ENCODE results near the gene CYP4F22. TPM values are rescaled to one million over a fixed set of nuclear protein-coding genes. Genes with fewer than 3 reads are reported as not detected.

Gene CYP4F22
- total RNA-seq, 1 experiment from 2014 or later = not detected

GRCh38 chr19:15487038-15487437, 21.3 kb upstream of the CYP4F22 start:
- no peaks in the 10 kb centered on the region for H3K4me1 Mint-ChIP-seq (ENCODE audit: insufficient read depth, unreplicated experiment)
- ChIA-PET POLR2A (no interaction called here), CTCF (no interaction called here)
- no peaks in the 10 kb centered on the region for H3K27me3 Mint-ChIP-seq (ENCODE audit: insufficient read depth, unreplicated experiment)
- peaks cover 8% of the 10 kb centered on the region for H3K9me3 Mint-ChIP-seq (ENCODE audit: unreplicated experiment)
- H3K4me3 Mint-ChIP-seq (ENCODE audit: unreplicated experiment) = no peak overlapping the region
- TF ChIP-seq CTCF (IDR thresholded peaks at IDR 0.05; ENCODE audit: unreplicated experiment) = no peak
- no TSS peak for BruUV-seq (replicated peaks)
- H3K27ac Mint-ChIP-seq (ENCODE audit: low read depth, unreplicated experiment) = no peak overlapping the region
- no peaks in the 10 kb centered on the region for H3K36me3 Mint-ChIP-seq (ENCODE audit: insufficient read depth, unreplicated experiment)
- intact Hi-C loops (cut with micrococcal nuclease) = no loop called here
- no peak for DNase-seq (ENCODE audit: unreplicated experiment)

GRCh38 chr19:15488489-15489226, 19.7 kb upstream of the CYP4F22 start:
- intact Hi-C loops (cut with micrococcal nuclease) = no loop called here
- Mint-ChIP-seq H3K9me3 (ENCODE audit: unreplicated experiment) (peaks cover 8% of the 10 kb centered on the region), H3K4me1 (ENCODE audit: insufficient read depth, unreplicated experiment) (no peaks in the 10 kb centered on the region), H3K27ac (ENCODE audit: low read depth, unreplicated experiment) (no peak overlapping the region), H3K27me3 (ENCODE audit: insufficient read depth, unreplicated experiment) (no peaks in the 10 kb centered on the region), H3K36me3 (ENCODE audit: insufficient read depth, unreplicated experiment) (no peaks in the 10 kb centered on the region), H3K4me3 (ENCODE audit: unreplicated experiment) (no peak overlapping the region)
- no peak for TF ChIP-seq CTCF (IDR thresholded peaks at IDR 0.05; ENCODE audit: unreplicated experiment)
- ChIA-PET CTCF (no interaction called here), POLR2A (no interaction called here)
- no TSS peak for BruUV-seq (replicated peaks)
- no peak for DNase-seq (ENCODE audit: unreplicated experiment)

GRCh38 chr19:15495151-15495550, 13.2 kb upstream of the CYP4F22 start:
- peaks cover 6% of the 10 kb centered on the region for H3K36me3 Mint-ChIP-seq (ENCODE audit: insufficient read depth, unreplicated experiment)
- CTCF ChIA-PET = interaction anchor here (0.6 to 0.7 kb wide), 2 partner anchors 38 to 58 kb away, joined by 3 read pairs; no protein-coding TSS in a partner anchor
- intact Hi-C loops (cut with micrococcal nuclease) = no loop called here
- no peak overlapping the region for H3K27ac Mint-ChIP-seq (ENCODE audit: low read depth, unreplicated experiment)
- H3K9me3 Mint-ChIP-seq (ENCODE audit: unreplicated experiment) = peaks cover 7% of the 10 kb centered on the region
- POLR2A ChIA-PET = no interaction called here
- no peaks in the 10 kb centered on the region for H3K4me1 Mint-ChIP-seq (ENCODE audit: insufficient read depth, unreplicated experiment)
- H3K4me3 Mint-ChIP-seq (ENCODE audit: unreplicated experiment) = no peak overlapping the region
- no peak for TF ChIP-seq CTCF (IDR thresholded peaks at IDR 0.05; ENCODE audit: unreplicated experiment)
- H3K27me3 Mint-ChIP-seq (ENCODE audit: insufficient read depth, unreplicated experiment) = peaks cover 2% of the 10 kb centered on the region
- no peak for DNase-seq (ENCODE audit: unreplicated experiment)
- BruUV-seq (replicated peaks) = no TSS peak

GRCh38 chr19:15498156-15498858, 10.0 kb upstream of the CYP4F22 start:
- H3K4me1 Mint-ChIP-seq (ENCODE audit: insufficient read depth, unreplicated experiment) = no peaks in the 10 kb centered on the region
- H3K4me3 Mint-ChIP-seq (ENCODE audit: unreplicated experiment) = no peak overlapping the region
- POLR2A ChIA-PET = no interaction called here
- TF ChIP-seq CTCF (IDR thresholded peaks at IDR 0.05; ENCODE audit: unreplicated experiment) = no peak
- intact Hi-C loops (cut with micrococcal nuclease) = no loop called here
- H3K9me3 Mint-ChIP-seq (ENCODE audit: unreplicated experiment) = peaks cover 7% of the 10 kb centered on the region
- H3K27me3 Mint-ChIP-seq (ENCODE audit: insufficient read depth, unreplicated experiment) = peaks cover 10% of the 10 kb centered on the region
- no peak for DNase-seq (ENCODE audit: unreplicated experiment)
- CTCF ChIA-PET = interaction anchor here (0.6 kb wide), 1 partner anchor 48 kb away, joined by 3 read pairs; no protein-coding TSS in a partner anchor
- no TSS peak for BruUV-seq (replicated peaks)
- H3K36me3 Mint-ChIP-seq (ENCODE audit: insufficient read depth, unreplicated experiment) = peaks cover 6% of the 10 kb centered on the region
- H3K27ac Mint-ChIP-seq (ENCODE audit: low read depth, unreplicated experiment) = no peak overlapping the region

Data from MCF 10A (cell line).